SK-N-SH treated with all-trans-retinoic acid at 6 μM for 48 hours (cell line): ENCODE measurements around the gene TBC1D4.
A peak's percentile ranks its signal among the peaks of the same experiment; 100 is the strongest.

ENCODE experiments used
- ATAC-seq: fragments of 200-7000 bp; cut with Tn5 transposase; 3 replicates; pipeline ENCODE4 v1.9.1; 2020; ENCODE audit warnings: mild to moderate bottlenecking, moderate library complexity
- ARNTL ChIP-seq: fragments of 450-650 bp; formaldehyde crosslinking; IDR thresholded peaks from 2 replicates; pipeline ENCODE4 v1.5.0; 2020; ENCODE audit warnings: low read depth, mild to moderate bottlenecking, moderate library complexity, borderline replicate concordance
- BACH2 ChIP-seq: fragments of 250-450 bp; sonication (Bioruptor Pico); IDR thresholded peaks from 2 replicates; pipeline ENCODE4 v1.9.0; 2021; ENCODE audit warnings: mild to moderate bottlenecking, borderline replicate concordance
- CREB5 ChIP-seq: fragments of 250-450 bp; sonication (Bioruptor Pico); IDR thresholded peaks from 2 replicates; pipeline ENCODE4 v1.5.1; 2020; ENCODE audit warnings: low read depth, mild to moderate bottlenecking, moderate library complexity
- CSDC2 ChIP-seq: fragments of 250-450 bp; sonication (Bioruptor Pico); IDR thresholded peaks from 2 replicates; pipeline ENCODE4 v1.5.0; 2020; ENCODE audit warnings: mild to moderate bottlenecking, moderate library complexity
- CSRNP3 ChIP-seq: fragments of 250-450 bp; sonication (Bioruptor Pico); IDR thresholded peaks from 2 replicates; pipeline ENCODE4 v1.5.1; 2021; ENCODE audit warnings: mild to moderate bottlenecking, moderate library complexity
- ESRRG ChIP-seq: fragments of 250-450 bp; sonication (Bioruptor Pico); IDR thresholded peaks from 2 replicates; pipeline ENCODE4 v1.6.1; 2021; ENCODE audit warnings: mild to moderate bottlenecking
- GLIS3 ChIP-seq: fragments of 250-450 bp; sonication (Bioruptor Pico); IDR thresholded peaks from 2 replicates; pipeline ENCODE4 v1.5.0; 2020; ENCODE audit warnings: mild to moderate bottlenecking, moderate library complexity
- ISL1 ChIP-seq: fragments of 250-450 bp; sonication (Bioruptor Pico); IDR thresholded peaks from 2 replicates; pipeline ENCODE4 v2.1.2; 2022; ENCODE audit warnings: mild to moderate bottlenecking, moderate library complexity
- OSR1 ChIP-seq: fragments of 250-450 bp; sonication (Bioruptor Pico); IDR thresholded peaks from 2 replicates; pipeline ENCODE4 v1.8.0; 2022; ENCODE audit warnings: moderate library complexity, mild to moderate bottlenecking, inconsistent platforms
- POU6F1 ChIP-seq: fragments of 250-450 bp; sonication (Bioruptor Pico); IDR thresholded peaks from 2 replicates; pipeline ENCODE4 v1.8.0; 2021; ENCODE audit warnings: low read depth, mild to moderate bottlenecking, moderate library complexity, borderline replicate concordance
- PPARA ChIP-seq: fragments of 250-450 bp; sonication (Bioruptor Pico); IDR thresholded peaks from 2 replicates; pipeline ENCODE4 v1.5.0; 2020; ENCODE audit warnings: mild to moderate bottlenecking, borderline replicate concordance
- RARB ChIP-seq: fragments of 250-450 bp; sonication (Bioruptor Pico); IDR thresholded peaks from 2 replicates; pipeline ENCODE4 v1.8.0; 2021; ENCODE audit warnings: mild to moderate bottlenecking, moderate library complexity
- SNAI2 ChIP-seq: fragments of 250-450 bp; sonication (Bioruptor Pico); IDR thresholded peaks from 2 replicates; pipeline ENCODE4 v1.5.0; 2020; ENCODE audit warnings: mild to moderate bottlenecking, moderate library complexity
- TCF4 ChIP-seq: fragments of 250-450 bp; sonication (Bioruptor Pico); IDR thresholded peaks from 2 replicates; pipeline ENCODE4 v1.8.0; 2021; ENCODE audit warnings: mild to moderate bottlenecking, moderate library complexity, borderline replicate concordance
- TOX ChIP-seq: fragments of 250-450 bp; sonication (Bioruptor Pico); IDR thresholded peaks from 2 replicates; pipeline ENCODE4 v1.8.0; 2021; ENCODE audit warnings: mild to moderate bottlenecking, moderate library complexity, borderline replicate concordance
- ZC3H10 ChIP-seq: fragments of 250-450 bp; sonication (Bioruptor Pico); IDR thresholded peaks from 2 replicates; pipeline ENCODE4 v1.5.1; 2021; ENCODE audit warnings: mild to moderate bottlenecking, moderate library complexity
- ZFP3 ChIP-seq: fragments of 250-450 bp; sonication (Bioruptor Pico); IDR thresholded peaks from 2 replicates; pipeline ENCODE4 v1.5.0; 2020; ENCODE audit warnings: mild to moderate bottlenecking, moderate library complexity
- ZFP30 ChIP-seq: fragments of 450-650 bp; formaldehyde crosslinking; IDR thresholded peaks from 2 replicates; pipeline ENCODE4 v1.5.0; 2022; ENCODE audit warnings: mild to moderate bottlenecking, moderate library complexity
- ZNF565 ChIP-seq: fragments of 450-650 bp; formaldehyde crosslinking; conservative IDR thresholded peaks from 2 replicates; pipeline ENCODE4 v1.5.0; 2020; ENCODE audit warnings: low read depth, mild to moderate bottlenecking, moderate library complexity
- ZNF70 ChIP-seq: fragments of 450-650 bp; formaldehyde crosslinking; IDR thresholded peaks from 2 replicates; pipeline ENCODE4 v1.5.0; 2020; ENCODE audit warnings: mild to moderate bottlenecking, moderate library complexity
- ZNF8 ChIP-seq: fragments of 450-650 bp; formaldehyde crosslinking; IDR thresholded peaks from 2 replicates; pipeline ENCODE4 v1.5.0; 2020; ENCODE audit warnings: mild to moderate bottlenecking, moderate library complexity
- TF ChIP-seq, protein P1 (sequence below): fragments of 250-450 bp; sonication (Bioruptor Pico); IDR thresholded peaks from 2 replicates; pipeline ENCODE4 v1.5.0; 2020; ENCODE audit warnings: mild to moderate bottlenecking, moderate library complexity
- TF ChIP-seq, protein P2 (sequence below): fragments of 250-450 bp; sonication (Bioruptor Pico); IDR thresholded peaks from 2 replicates; pipeline ENCODE4 v1.8.0; 2020; ENCODE audit warnings: mild to moderate bottlenecking, moderate library complexity, borderline replicate concordance

Gene TBC1D4

GRCh38 chr13:75485286-75486062 lies 3.5 kb upstream of the TBC1D4 start:
- TF ChIP-seq ZC3H10 (CRISPR knock-in tag) (no peak), SNAI2 (no peak), CSRNP3 (no peak), TOX (CRISPR knock-in tag) (no peak), PPARA (CRISPR knock-in tag) (no peak), BACH2 (CRISPR knock-in tag) (no peak), GLIS3 (CRISPR knock-in tag) (no peak), ZNF8 (CRISPR knock-in tag) (no peak), ZFP3 (CRISPR knock-in tag) (no peak), TCF4 (CRISPR knock-in tag) (no peak), OSR1 (CRISPR knock-in tag) (no peak), ESRRG (CRISPR knock-in tag) (no peak), ZNF70 (no peak), CSDC2 (CRISPR knock-in tag) (no peak), ISL1 (CRISPR knock-in tag) (no peak), RARB (CRISPR knock-in tag) (no peak), CREB5 (CRISPR knock-in tag) (no peak), ZNF565 (CRISPR knock-in tag) (no peak)
- TF ChIP-seq, protein P1, sequence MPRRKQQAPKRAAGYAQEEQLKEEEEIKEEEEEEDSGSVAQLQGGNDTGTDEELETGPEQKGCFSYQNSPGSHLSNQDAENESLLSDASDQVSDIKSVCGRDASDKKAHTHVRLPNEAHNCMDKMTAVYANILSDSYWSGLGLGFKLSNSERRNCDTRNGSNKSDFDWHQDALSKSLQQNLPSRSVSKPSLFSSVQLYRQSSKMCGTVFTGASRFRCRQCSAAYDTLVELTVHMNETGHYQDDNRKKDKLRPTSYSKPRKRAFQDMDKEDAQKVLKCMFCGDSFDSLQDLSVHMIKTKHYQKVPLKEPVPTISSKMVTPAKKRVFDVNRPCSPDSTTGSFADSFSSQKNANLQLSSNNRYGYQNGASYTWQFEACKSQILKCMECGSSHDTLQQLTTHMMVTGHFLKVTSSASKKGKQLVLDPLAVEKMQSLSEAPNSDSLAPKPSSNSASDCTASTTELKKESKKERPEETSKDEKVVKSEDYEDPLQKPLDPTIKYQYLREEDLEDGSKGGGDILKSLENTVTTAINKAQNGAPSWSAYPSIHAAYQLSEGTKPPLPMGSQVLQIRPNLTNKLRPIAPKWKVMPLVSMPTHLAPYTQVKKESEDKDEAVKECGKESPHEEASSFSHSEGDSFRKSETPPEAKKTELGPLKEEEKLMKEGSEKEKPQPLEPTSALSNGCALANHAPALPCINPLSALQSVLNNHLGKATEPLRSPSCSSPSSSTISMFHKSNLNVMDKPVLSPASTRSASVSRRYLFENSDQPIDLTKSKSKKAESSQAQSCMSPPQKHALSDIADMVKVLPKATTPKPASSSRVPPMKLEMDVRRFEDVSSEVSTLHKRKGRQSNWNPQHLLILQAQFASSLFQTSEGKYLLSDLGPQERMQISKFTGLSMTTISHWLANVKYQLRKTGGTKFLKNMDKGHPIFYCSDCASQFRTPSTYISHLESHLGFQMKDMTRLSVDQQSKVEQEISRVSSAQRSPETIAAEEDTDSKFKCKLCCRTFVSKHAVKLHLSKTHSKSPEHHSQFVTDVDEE = no peak
- TF ChIP-seq, protein P2, sequence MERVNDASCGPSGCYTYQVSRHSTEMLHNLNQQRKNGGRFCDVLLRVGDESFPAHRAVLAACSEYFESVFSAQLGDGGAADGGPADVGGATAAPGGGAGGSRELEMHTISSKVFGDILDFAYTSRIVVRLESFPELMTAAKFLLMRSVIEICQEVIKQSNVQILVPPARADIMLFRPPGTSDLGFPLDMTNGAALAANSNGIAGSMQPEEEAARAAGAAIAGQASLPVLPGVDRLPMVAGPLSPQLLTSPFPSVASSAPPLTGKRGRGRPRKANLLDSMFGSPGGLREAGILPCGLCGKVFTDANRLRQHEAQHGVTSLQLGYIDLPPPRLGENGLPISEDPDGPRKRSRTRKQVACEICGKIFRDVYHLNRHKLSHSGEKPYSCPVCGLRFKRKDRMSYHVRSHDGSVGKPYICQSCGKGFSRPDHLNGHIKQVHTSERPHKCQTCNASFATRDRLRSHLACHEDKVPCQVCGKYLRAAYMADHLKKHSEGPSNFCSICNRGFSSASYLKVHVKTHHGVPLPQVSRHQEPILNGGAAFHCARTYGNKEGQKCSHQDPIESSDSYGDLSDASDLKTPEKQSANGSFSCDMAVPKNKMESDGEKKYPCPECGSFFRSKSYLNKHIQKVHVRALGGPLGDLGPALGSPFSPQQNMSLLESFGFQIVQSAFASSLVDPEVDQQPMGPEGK (CRISPR knock-in tag) = no peak
- no peak for ATAC-seq

DNA sequence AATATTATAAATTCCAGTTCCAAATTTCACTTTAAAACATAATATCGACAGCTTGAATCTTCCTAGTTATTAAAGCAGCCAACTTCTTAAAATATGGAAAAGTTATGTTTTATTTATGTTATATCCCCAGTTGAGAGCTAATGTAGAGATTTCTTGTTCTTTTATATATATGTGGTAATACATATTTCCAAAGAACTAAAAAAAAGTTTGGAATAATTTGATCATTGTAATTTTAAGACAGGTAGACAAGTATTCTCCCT lies 781 bp upstream of the TBC1D4 start:
- TF ChIP-seq BACH2 (CRISPR knock-in tag) = no peak
- TF ChIP-seq GLIS3 (CRISPR knock-in tag) = no peak
- TF ChIP-seq ZFP3 (CRISPR knock-in tag) = no peak
- no peak for ATAC-seq

DNA sequence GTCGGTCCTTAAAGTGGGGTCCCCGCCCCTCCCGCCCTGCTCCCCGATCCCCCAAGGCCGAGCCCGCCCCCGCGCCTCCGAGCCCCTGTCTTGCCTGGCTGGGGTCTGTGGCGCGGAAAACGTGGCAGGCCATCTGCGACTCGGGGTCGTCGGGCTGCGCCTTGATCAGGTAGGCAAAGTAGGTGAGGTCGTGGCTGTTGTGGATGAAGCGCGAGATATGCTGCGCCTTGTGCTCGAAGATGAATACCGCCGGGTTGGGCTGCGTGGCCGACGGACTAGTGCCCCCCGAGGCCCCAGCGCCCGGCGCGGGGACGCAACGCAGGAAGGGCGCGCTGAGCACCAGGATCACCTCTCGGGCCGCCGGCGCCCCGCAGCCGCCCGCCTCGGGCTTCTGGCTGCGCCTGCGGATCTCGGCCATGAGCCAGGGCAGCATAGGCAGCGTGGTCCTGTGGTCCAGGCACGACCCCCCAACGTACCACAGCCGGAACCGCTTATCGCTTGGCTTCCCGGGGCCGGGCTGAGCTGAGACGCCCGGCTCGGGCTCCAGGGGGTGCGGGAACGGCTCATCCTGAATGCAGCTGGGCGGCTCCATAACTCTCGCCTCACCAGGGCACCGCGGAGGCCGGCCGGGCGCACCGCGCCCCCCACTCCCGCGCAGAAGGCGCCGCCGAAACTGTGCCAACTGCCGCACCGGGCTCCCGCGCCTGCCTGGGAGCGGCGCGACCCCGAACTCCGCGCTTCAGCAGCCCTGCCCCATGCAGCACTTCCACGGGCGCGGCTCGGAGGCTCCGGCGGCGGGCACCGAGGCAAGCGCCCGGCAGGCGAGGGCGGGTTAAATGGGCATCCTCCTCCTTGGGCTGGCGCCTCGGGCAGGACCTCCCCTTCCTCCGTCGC lies 546 bp downstream of the TBC1D4 start:
- ATAC-seq = peak; percentile 64

More for the DNA sequence above, 546 bp downstream of the TBC1D4 start:
- TF ChIP-seq ARNTL (no peak), ZNF8 (CRISPR knock-in tag) (no peak), PPARA (CRISPR knock-in tag) (no peak), ESRRG (CRISPR knock-in tag) (no peak), ZFP3 (CRISPR knock-in tag) (no peak), BACH2 (CRISPR knock-in tag) (no peak), CSRNP3 (no peak), CSDC2 (CRISPR knock-in tag) (no peak), TCF4 (CRISPR knock-in tag) (no peak), ZNF565 (CRISPR knock-in tag) (no peak), ZC3H10 (CRISPR knock-in tag) (no peak), ZFP30 (no peak), SNAI2 (no peak), POU6F1 (no peak), ISL1 (CRISPR knock-in tag) (no peak)
- TF ChIP-seq, protein P2 (CRISPR knock-in tag) = no peak
